ENCODE results near the gene OSMR. TPM values are rescaled to one million over a fixed set of nuclear protein-coding genes. Genes with fewer than 3 reads are reported as not detected.

Gene OSMR
- total RNA-seq, 1 donor from 2014 or later, result 47.0 TPM

DNA sequence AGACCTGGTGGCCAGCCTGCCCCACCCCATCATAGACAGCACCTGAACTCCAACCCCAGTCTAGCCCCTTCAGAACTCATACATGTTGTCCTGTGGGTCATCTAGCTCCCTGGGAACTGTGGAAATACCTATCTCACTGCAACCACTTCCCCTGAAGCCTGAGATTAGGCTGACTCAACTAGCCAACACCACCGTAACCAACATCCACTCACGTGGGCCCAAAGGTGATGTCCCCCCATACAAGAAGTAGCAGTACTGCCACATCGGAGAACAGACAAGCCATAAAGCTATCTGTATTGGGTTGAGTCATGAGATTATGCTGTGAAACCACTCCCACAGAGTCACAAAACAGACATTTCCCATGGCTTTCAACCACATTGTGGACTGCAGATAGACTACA, 46.6 kb downstream of the OSMR start:
- Histone ChIP-seq H3K27me3 (ENCODE audit: control insufficient read depth, insufficient read depth, low read length) (no peaks in the 10 kb centered on the region), H3K4me3 (ENCODE audit: low read depth, low read length) (no peak overlapping the region), H3K36me3 (ENCODE audit: control insufficient read depth, insufficient read depth, low read length) (peaks cover 1% of the 10 kb centered on the region)
- no peak for DNase-seq (ENCODE audit: low read depth)
- TF ChIP-seq, protein P1, sequence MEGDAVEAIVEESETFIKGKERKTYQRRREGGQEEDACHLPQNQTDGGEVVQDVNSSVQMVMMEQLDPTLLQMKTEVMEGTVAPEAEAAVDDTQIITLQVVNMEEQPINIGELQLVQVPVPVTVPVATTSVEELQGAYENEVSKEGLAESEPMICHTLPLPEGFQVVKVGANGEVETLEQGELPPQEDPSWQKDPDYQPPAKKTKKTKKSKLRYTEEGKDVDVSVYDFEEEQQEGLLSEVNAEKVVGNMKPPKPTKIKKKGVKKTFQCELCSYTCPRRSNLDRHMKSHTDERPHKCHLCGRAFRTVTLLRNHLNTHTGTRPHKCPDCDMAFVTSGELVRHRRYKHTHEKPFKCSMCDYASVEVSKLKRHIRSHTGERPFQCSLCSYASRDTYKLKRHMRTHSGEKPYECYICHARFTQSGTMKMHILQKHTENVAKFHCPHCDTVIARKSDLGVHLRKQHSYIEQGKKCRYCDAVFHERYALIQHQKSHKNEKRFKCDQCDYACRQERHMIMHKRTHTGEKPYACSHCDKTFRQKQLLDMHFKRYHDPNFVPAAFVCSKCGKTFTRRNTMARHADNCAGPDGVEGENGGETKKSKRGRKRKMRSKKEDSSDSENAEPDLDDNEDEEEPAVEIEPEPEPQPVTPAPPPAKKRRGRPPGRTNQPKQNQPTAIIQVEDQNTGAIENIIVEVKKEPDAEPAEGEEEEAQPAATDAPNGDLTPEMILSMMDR (IDR thresholded peaks at IDR 0.05; ENCODE audit: insufficient read depth, low read length, poor library complexity, severe bottlenecking), result no peak

DNA sequence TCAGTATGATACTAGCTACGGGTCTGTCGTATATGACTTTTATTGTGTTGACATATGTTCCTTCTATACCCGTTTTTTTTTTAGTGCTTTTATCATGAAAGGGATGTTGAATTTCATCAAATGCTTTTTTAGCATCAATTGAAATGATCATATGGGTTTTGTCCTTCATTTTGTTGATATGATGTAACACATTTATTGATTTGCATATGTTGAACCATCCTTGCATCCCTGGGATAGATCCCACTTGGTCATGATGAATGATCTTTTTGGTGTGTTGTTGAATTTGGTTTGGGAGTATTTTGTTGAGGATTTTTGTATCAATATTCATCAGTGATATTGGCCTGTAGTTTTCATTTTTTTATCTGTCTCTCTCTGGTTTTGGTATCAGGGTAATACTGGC, 50.9 kb downstream of the OSMR start:
- no peaks in the 10 kb centered on the region for H3K27me3 ChIP-seq (ENCODE audit: control insufficient read depth, insufficient read depth, low read length)
- peaks cover 1% of the 10 kb centered on the region for H3K36me3 ChIP-seq (ENCODE audit: control insufficient read depth, insufficient read depth, low read length)
- no peak for DNase-seq (ENCODE audit: low read depth)
- no peak overlapping the region for H3K4me3 ChIP-seq (ENCODE audit: low read depth, low read length)
- TF ChIP-seq, protein P1 (IDR thresholded peaks at IDR 0.05; ENCODE audit: insufficient read depth, low read length, poor library complexity, severe bottlenecking), result no peak

DNA sequence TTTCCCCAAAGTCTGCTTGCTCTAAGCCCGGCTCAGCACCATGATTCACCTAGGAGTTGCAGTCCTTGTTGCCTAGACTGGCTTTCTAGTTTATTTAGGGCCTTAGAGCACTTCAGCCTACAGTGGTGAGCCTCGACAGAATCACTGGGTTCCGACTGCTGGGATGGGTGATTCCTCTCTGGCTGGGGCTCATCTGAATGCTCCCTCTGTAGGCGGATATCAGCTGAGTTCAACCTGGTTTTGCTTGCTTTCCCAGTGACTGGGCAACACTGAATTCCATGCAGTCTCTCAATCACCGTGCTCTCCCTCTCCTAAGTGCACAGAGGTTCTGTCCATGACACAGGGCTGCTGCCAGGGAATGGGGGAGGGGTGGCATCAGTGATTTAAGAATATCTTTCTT, 54.1 kb downstream of the OSMR start:
- TF ChIP-seq, protein P1 (IDR thresholded peaks at IDR 0.05; ENCODE audit: insufficient read depth, low read length, poor library complexity, severe bottlenecking), result no peak
- H3K27me3 ChIP-seq (ENCODE audit: control insufficient read depth, insufficient read depth, low read length), result no peaks in the 10 kb centered on the region
- no peaks in the 10 kb centered on the region for H3K36me3 ChIP-seq (ENCODE audit: control insufficient read depth, insufficient read depth, low read length)
- no peak overlapping the region for H3K4me3 ChIP-seq (ENCODE audit: low read depth, low read length)
- DNase-seq (ENCODE audit: low read depth), result no peak

DNA sequence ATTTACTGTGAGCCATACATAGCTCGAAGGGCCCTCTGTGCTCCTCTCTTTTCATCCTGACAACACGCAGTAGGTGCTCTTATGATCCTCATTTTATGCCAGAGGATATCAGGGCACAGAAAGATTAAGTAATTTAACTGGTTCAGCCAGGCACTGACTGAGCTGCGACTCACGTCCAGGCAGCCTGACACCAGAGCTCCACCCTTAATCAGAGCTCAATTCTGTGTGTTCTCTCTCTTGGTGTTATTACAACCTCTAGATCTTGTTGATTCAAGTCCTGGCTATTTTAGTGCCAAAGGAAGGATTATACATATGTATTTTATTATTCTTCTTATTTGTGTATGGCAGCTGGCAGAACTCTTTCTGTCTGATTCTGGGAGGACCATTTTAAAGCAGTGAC, 59.7 kb downstream of the OSMR start:
- DNase-seq (ENCODE audit: low read depth), result no peak
- no peaks in the 10 kb centered on the region for H3K27me3 ChIP-seq (ENCODE audit: control insufficient read depth, insufficient read depth, low read length)
- TF ChIP-seq, protein P1 (IDR thresholded peaks at IDR 0.05; ENCODE audit: insufficient read depth, low read length, poor library complexity, severe bottlenecking), result no peak
- H3K4me3 ChIP-seq (ENCODE audit: low read depth, low read length), result no peak overlapping the region
- H3K36me3 ChIP-seq (ENCODE audit: control insufficient read depth, insufficient read depth, low read length), result peaks cover 1% of the 10 kb centered on the region

DNA sequence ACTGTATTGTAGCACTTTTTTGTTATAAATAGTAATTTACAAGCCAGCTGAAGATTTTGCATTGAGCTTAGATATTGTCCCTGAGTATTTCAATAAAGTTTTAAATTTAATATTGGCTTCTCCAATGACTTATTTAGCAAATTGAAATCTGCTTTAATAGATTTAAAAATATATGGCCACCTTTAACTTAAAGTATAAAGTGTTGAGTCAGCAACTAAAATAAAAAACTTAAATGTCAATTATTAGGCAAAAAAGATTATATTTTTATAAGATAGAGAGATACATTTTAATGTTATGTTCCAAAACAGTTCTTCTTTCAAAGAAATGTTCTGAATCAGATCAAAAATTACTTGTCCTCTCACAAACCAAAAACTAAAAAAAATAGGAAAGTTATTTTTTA, 60.7 kb downstream of the OSMR start:
- no peak for DNase-seq (ENCODE audit: low read depth)
- no peaks in the 10 kb centered on the region for H3K27me3 ChIP-seq (ENCODE audit: control insufficient read depth, insufficient read depth, low read length)
- TF ChIP-seq, protein P1 (IDR thresholded peaks at IDR 0.05; ENCODE audit: insufficient read depth, low read length, poor library complexity, severe bottlenecking), result no peak
- no peak overlapping the region for H3K4me3 ChIP-seq (ENCODE audit: low read depth, low read length)
- peaks cover 1% of the 10 kb centered on the region for H3K36me3 ChIP-seq (ENCODE audit: control insufficient read depth, insufficient read depth, low read length)

DNA sequence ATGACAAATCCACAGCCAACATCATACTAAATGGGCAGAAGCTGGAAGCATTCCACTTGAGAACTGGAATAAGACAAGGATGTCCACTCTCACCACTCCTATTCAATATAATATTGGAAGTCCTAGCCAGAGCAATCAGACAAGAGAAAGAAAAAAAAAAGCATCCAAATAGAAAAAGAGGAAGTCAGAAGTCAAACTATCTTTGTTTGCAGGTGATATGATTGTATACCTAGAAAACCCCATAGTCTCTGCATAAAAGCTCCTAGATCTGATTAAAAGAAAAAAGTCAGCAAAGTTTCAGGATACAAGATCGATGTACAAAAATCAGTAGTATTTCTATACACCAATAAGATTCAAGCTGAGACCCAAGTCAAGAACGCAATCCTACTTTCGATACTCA, 66.1 kb downstream of the OSMR start:
- no peak overlapping the region for H3K4me3 ChIP-seq (ENCODE audit: low read depth, low read length)
- no peak for DNase-seq (ENCODE audit: low read depth)
- no peaks in the 10 kb centered on the region for H3K27me3 ChIP-seq (ENCODE audit: control insufficient read depth, insufficient read depth, low read length)
- TF ChIP-seq, protein P1 (IDR thresholded peaks at IDR 0.05; ENCODE audit: insufficient read depth, low read length, poor library complexity, severe bottlenecking), result no peak
- peaks cover 1% of the 10 kb centered on the region for H3K36me3 ChIP-seq (ENCODE audit: control insufficient read depth, insufficient read depth, low read length)
